ENCODE results near the gene SMIM24.
A peak's percentile ranks its signal among the peaks of the same experiment; 100 is the strongest.

The SMIM24 gene

DNA sequence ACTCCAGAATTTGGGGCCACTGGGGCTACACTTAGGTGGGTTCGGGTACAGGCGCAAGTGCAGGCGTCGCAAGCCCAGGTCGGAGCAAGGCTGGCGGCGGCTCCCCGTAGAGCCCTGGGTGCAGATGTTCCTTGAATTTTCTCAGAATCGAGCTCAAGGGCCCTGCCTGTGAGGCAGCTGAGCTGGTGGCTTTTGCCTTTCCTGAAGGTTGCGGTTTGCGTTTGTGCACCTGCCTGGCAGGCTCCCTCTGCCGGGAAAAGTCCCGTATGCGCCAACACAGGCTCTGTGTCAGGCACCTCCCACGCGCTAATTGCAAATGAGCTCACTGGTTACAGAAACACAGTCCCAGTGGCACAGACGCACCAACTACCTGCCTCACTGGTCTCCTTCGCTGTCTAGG, 14.2 kb upstream of the SMIM24 start:
- peaks cover 28% of the 10 kb centered on the region for H3K36me3 Mint-ChIP-seq (ENCODE audit: low read depth)
- no peaks in the 10 kb centered on the region for H3K9me3 Mint-ChIP-seq
- H3K27ac Mint-ChIP-seq, result peak overlapping the region; percentile 70
- peak overlapping the region; percentile 40 for H3K4me3 Mint-ChIP-seq
- peaks cover 14% of the 10 kb centered on the region for H3K4me1 Mint-ChIP-seq (ENCODE audit: low read depth)
- H3K27me3 Mint-ChIP-seq (ENCODE audit: low read depth), result no peaks in the 10 kb centered on the region

- Mint-ChIP-seq H3K27ac (peak overlapping the region; percentile 62), H3K4me3 (peak overlapping the region; percentile 21), H3K4me1 (ENCODE audit: low read depth) (peaks cover 10% of the 10 kb centered on the region), H3K9me3 (no peaks in the 10 kb centered on the region), H3K27me3 (ENCODE audit: low read depth) (no peaks in the 10 kb centered on the region), H3K36me3 (ENCODE audit: low read depth) (peaks cover 26% of the 10 kb centered on the region)
Measured at GRCh38 chr19:3494051-3494450, 13.7 kb upstream of the SMIM24 start.

- no peak overlapping the region for H3K27ac Mint-ChIP-seq
- no peaks in the 10 kb centered on the region for H3K9me3 Mint-ChIP-seq
- H3K4me1 Mint-ChIP-seq (ENCODE audit: low read depth), result peaks cover 9% of the 10 kb centered on the region
- peaks cover 25% of the 10 kb centered on the region for H3K36me3 Mint-ChIP-seq (ENCODE audit: low read depth)
- no peaks in the 10 kb centered on the region for H3K27me3 Mint-ChIP-seq (ENCODE audit: low read depth)
- H3K4me3 Mint-ChIP-seq, result peak overlapping the region; percentile 46
Measured at GRCh38 chr19:3493651-3494050, 13.3 kb upstream of the SMIM24 start.

DNA sequence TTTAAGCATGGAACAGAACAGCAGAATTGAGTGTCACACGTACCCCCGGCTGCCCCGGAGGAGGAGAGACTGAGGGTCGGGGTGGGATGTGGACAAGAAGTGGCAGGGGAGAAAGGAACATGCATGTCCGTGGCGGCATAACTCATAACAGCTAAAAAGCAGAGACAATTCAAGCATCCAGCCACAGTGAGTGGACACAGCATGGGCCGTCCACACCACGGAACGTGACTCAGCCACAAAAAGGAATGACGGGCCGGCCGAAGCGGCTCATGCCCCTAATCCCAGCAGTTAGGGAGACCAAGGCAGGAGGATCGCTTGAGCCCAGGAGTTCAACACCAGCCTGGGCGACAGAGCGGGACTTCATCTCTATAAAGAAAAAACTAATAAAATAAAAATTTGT, 12.6 kb upstream of the SMIM24 start:
- no peak overlapping the region for H3K4me3 Mint-ChIP-seq
- no peaks in the 10 kb centered on the region for H3K9me3 Mint-ChIP-seq
- no peaks in the 10 kb centered on the region for H3K27me3 Mint-ChIP-seq (ENCODE audit: low read depth)
- H3K27ac Mint-ChIP-seq, result no peak overlapping the region
- H3K36me3 Mint-ChIP-seq (ENCODE audit: low read depth), result peaks cover 23% of the 10 kb centered on the region
- H3K4me1 Mint-ChIP-seq (ENCODE audit: low read depth), result peaks cover 8% of the 10 kb centered on the region

DNA sequence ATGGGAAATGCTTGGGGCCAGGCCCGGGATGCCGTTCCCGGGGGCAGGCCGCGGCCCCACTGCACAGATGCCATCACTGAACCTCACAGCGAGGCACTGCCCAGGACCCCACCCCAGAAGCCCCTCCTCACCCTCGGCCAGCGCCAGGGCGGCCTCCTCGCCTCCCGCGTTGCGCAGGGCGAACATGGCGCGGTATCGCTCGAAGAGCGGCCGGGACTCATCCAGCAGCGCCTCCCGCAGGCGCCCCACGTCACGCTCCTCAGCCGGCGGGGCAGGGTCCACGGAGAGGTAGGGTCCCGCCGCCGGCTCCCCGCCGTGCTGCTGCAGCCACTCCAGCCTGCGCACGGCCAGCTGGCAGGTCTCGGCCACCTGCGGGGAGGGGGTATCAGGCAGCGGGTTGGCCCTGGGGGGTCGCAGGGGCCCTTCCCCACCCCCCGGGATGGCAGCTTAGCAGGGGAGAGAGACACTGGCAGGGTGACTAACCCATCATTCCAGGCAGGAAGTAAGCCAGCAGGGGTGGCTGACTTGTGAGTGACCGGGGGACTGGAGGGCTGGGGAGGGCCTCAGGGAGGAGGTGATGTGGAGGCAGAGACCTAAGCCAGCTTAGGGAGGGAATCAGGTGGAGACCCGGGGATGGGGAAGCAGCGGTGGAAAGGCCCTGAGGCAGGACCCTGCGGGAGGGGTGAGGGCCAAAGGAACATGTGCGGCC, 12.0 kb upstream of the SMIM24 start:
- no peaks in the 10 kb centered on the region for H3K9me3 Mint-ChIP-seq
- peaks cover 20% of the 10 kb centered on the region for H3K36me3 Mint-ChIP-seq (ENCODE audit: low read depth)
- no peak overlapping the region for H3K27ac Mint-ChIP-seq
- H3K4me1 Mint-ChIP-seq (ENCODE audit: low read depth), result peaks cover 6% of the 10 kb centered on the region
- no peaks in the 10 kb centered on the region for H3K27me3 Mint-ChIP-seq (ENCODE audit: low read depth)
- H3K4me3 Mint-ChIP-seq, result no peak overlapping the region

- no peaks in the 10 kb centered on the region for H3K9me3 Mint-ChIP-seq
- no peak overlapping the region for H3K4me3 Mint-ChIP-seq
- H3K4me1 Mint-ChIP-seq (ENCODE audit: low read depth), result peaks cover 6% of the 10 kb centered on the region
- H3K27me3 Mint-ChIP-seq (ENCODE audit: low read depth), result no peaks in the 10 kb centered on the region
- H3K36me3 Mint-ChIP-seq (ENCODE audit: low read depth), result peaks cover 17% of the 10 kb centered on the region
- no peak overlapping the region for H3K27ac Mint-ChIP-seq
Measured at GRCh38 chr19:3491396-3492119, 11.2 kb upstream of the SMIM24 start.

- Mint-ChIP-seq H3K36me3 (ENCODE audit: low read depth) (peaks cover 2% of the 10 kb centered on the region), H3K9me3 (no peaks in the 10 kb centered on the region), H3K27ac (no peak within 1 kb of the TSS), H3K27me3 (ENCODE audit: low read depth) (no peaks in the 10 kb centered on the region), H3K4me1 (ENCODE audit: low read depth) (peaks cover 7% of the 10 kb centered on the region), H3K4me3 (no peak within 1 kb of the TSS)
Measured at GRCh38 chr19:3483226-3483628, 2.9 kb upstream of the SMIM24 start, which contains the start of gene SMIM44. SMIM44 (minus strand) TSS chr19:3483441; CDS start chr19:3483403, 38 bp downstream.

DNA sequence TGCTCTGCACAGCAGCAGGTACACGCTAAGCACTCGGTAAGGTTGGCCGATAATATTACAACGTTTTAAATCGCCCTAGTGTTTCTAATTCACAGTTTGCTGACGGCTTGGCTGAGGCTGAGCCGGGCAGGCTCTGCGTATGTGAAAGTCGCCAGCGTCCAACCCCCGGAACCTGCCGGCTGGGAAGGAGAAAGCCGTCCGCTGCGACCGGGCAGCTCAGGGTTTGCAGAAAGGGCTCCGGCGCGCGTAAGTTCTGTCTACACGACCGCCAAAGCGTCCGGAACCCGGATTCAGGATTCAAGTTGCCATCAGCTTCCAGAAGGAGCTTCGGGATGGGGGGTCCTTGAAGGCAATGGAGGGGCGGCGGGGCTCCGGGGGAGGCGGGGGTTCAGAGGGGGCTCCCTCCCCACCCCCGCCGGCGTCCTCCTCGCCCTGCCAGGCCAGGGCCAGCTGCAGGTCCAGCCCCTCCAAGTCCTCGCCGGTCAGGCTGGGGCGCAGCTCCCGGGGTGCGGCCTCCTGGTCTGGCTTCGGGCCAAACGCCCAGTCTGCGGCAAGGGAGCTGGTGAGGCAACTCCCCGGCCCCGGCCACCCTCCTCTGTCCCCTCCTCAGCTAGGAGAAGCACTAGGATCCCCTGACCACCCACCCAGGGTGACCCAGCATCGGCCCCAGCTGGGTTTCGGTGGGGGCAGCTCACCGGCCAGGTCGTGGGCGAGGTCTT, 2.3 kb upstream of the SMIM24 start:
- no peaks in the 10 kb centered on the region for H3K9me3 Mint-ChIP-seq
- peaks cover 2% of the 10 kb centered on the region for H3K36me3 Mint-ChIP-seq (ENCODE audit: low read depth)
- H3K27me3 Mint-ChIP-seq (ENCODE audit: low read depth), result peaks cover 3% of the 10 kb centered on the region
- peaks cover 7% of the 10 kb centered on the region for H3K4me1 Mint-ChIP-seq (ENCODE audit: low read depth)
- H3K27ac Mint-ChIP-seq, result no peak overlapping the region
- H3K4me3 Mint-ChIP-seq, result no peak overlapping the region

DNA sequence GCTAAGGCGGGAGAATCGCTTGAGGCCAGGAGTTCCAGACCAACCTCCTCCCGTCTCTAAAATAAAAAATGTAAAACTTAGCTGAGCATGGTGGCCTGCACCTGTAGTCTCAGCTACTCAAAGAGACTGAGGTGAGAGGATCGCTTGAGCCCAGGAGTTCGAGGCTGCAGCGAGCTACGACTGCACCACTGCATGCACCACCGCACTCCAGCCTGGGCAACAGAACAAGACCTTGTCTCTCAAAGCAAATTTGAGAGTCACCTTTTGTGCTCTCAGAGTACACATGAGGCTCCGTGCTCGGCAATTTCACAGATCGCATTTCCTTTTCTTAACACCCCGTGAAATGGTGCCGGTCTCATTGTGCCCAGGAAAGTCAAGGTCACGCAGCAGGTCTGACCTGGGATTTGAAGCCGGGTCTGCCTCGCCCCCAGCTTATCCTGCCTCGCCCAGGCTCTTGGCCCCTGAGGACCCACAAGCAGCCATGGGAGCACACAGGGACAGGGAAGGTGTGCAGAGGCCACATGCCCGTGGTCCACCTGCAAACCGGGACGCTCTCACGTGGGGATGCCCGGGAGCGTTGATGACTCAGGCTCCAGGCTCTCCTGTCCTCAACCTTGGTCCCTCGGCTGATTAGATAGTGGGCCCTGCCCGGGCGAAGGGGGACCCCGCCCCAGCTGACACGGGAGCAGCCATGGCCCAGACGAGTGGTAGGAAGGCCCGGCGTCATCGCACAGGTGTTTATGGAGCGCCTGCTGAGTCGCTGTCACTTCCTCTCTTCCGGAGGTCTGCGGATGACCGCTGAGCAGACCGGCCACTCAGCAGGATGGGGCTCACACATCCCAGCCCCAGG, 1.1 kb upstream of the SMIM24 start:
- Mint-ChIP-seq H3K27ac (no peak overlapping the region), H3K27me3 (ENCODE audit: low read depth) (peaks cover 3% of the 10 kb centered on the region), H3K4me3 (no peak overlapping the region), H3K9me3 (no peaks in the 10 kb centered on the region), H3K36me3 (ENCODE audit: low read depth) (no peaks in the 10 kb centered on the region), H3K4me1 (ENCODE audit: low read depth) (peaks cover 7% of the 10 kb centered on the region)

DNA sequence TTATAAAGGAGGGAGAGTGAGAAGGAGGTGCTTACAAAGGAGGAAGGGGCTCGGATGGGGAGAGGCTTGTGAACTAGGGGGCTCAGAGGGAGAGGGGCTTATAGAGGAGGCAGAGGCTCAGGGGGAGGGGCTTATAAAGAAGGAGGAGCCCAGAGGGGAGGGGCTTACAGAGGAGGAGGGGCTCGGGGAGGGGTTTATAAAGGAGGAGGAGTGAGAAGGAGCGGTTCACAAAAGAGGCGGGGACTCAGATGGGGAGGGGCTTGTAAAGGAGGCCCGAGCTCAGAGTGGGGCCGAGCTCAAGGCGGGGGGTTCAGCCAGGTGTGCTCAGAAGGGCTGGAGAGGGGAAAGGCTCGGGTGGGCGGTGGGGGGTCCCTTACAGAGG, 500 bp downstream of the SMIM24 start:
- no peak overlapping the region for H3K27ac Mint-ChIP-seq
- peaks cover 5% of the 10 kb centered on the region for H3K4me1 Mint-ChIP-seq (ENCODE audit: low read depth)
- peaks cover 3% of the 10 kb centered on the region for H3K27me3 Mint-ChIP-seq (ENCODE audit: low read depth)
- H3K4me3 Mint-ChIP-seq, result no peak overlapping the region
- H3K36me3 Mint-ChIP-seq (ENCODE audit: low read depth), result no peaks in the 10 kb centered on the region
- H3K9me3 Mint-ChIP-seq, result no peaks in the 10 kb centered on the region

DNA sequence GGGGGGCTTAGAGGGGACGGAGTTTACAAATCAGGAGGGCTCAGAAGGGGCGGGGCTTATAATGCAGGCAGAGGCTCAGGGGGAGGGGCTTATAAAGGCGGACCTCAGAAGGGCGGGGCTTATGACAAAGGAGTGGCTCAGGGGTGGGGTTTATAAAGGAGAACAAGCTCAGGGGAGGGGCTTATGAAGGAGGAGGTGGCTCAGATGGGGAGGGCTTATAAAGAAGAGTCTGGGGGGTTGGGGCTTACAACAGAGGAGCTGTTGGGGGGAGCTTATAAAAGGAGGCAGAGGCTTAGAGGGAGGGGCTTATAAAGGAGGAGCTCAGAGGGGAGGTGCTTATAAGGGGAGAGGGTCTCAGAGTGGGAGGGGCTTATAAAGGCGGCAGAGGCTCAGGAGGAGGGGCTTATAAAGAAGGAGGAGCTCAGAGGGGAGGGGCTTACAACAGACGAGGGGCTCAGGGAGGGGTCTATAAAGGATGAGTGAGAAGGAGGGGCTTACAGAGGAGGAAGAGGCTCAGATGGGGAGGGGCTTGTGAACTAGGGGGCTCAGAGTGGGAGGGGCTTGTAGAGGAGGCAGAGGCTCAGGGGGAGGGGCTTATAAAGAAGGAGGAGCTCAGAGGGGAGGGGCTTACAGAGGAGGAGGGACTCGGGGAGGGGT, 1.0 kb downstream of the SMIM24 start:
- no peak overlapping the region for H3K27ac Mint-ChIP-seq
- H3K4me1 Mint-ChIP-seq (ENCODE audit: low read depth), result peaks cover 5% of the 10 kb centered on the region
- H3K27me3 Mint-ChIP-seq (ENCODE audit: low read depth), result peaks cover 3% of the 10 kb centered on the region
- no peaks in the 10 kb centered on the region for H3K36me3 Mint-ChIP-seq (ENCODE audit: low read depth)
- no peak overlapping the region for H3K4me3 Mint-ChIP-seq
- H3K9me3 Mint-ChIP-seq, result no peaks in the 10 kb centered on the region

- no peaks in the 10 kb centered on the region for H3K9me3 Mint-ChIP-seq
- H3K4me3 Mint-ChIP-seq, result peak overlapping the region; percentile 70
- H3K27ac Mint-ChIP-seq, result no peak overlapping the region
- no peaks in the 10 kb centered on the region for H3K36me3 Mint-ChIP-seq (ENCODE audit: low read depth)
- H3K4me1 Mint-ChIP-seq (ENCODE audit: low read depth), result peaks cover 5% of the 10 kb centered on the region
- H3K27me3 Mint-ChIP-seq (ENCODE audit: low read depth), result peaks cover 3% of the 10 kb centered on the region
Measured at GRCh38 chr19:3478409-3479176, 1.7 kb downstream of the SMIM24 start.

DNA sequence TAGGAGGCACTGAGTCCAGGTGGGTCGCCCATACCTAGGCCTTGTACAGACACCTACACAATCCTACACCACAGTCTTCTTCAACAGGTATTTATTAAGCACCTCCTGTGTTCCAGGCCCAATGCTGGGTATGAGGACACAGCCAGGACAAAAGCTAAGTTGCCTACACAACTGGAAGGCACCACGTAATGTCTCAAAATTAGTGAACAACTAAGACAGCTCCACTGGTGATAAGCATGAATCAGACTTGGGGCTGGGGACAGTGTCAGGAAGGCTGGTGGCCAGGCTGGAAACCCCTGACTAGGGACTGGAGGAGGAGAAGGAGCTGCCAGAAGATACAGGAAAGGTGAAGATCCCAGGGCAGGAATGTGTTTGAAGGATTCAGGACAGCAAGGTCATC, 2.4 kb downstream of the SMIM24 start:
- no peaks in the 10 kb centered on the region for H3K36me3 Mint-ChIP-seq (ENCODE audit: low read depth)
- peak overlapping the region; percentile 23 for H3K4me3 Mint-ChIP-seq
- H3K4me1 Mint-ChIP-seq (ENCODE audit: low read depth), result peaks cover 5% of the 10 kb centered on the region
- no peak overlapping the region for H3K27ac Mint-ChIP-seq
- no peaks in the 10 kb centered on the region for H3K9me3 Mint-ChIP-seq
- peaks cover 3% of the 10 kb centered on the region for H3K27me3 Mint-ChIP-seq (ENCODE audit: low read depth)
